Neural cell (in vitro differentiated cells): Measurements from ENCODE around the gene TRPC4AP. TPM values are rescaled to one million over a fixed set of nuclear protein-coding genes. Genes with fewer than 3 reads are reported as not detected.

Experiments used
- H2AFZ ChIP-seq: fragments of 200-600, 300-800 bp; sonication (generic), shearing (Covaris generic); 2 replicates; pipeline ENCODE4 v1.6.0; 2014; ENCODE audit warnings: low read depth, mild to moderate bottlenecking, antibody characterized with exemption, low read length, moderate library complexity
- H3F3A ChIP-seq: fragments of 200-600 bp; shearing (Covaris generic); 2 replicates; pipeline ENCODE4 v1.6.1; 2016; ENCODE audit warnings: mild to moderate bottlenecking, moderate library complexity, mixed read lengths, antibody characterized with exemption, low read length; ENCODE audit not compliant: insufficient read depth, poor library complexity, severe bottlenecking
- H3K27ac ChIP-seq: fragments of 200-600, 300-800 bp; sonication (generic), shearing (Covaris generic); 2 replicates; pipeline ENCODE4 v1.5.1; 2014; ENCODE audit warnings: mild to moderate bottlenecking, low read length, moderate library complexity
- H3K27me3 ChIP-seq: fragments of 300-800, 200-600 bp; sonication (generic), shearing (Covaris generic); 2 replicates; pipeline ENCODE4 v1.6.0; 2014; ENCODE audit warnings: mild to moderate bottlenecking, low read depth, low read length, moderate library complexity; ENCODE audit not compliant: insufficient read depth
- H3K36me3 ChIP-seq: fragments of 300-800, 200-600 bp; sonication (generic), shearing (Covaris generic); 2 replicates; pipeline ENCODE4 v1.5.1; 2014; ENCODE audit warnings: mild to moderate bottlenecking, antibody characterized with exemption, low read length, moderate library complexity; ENCODE audit not compliant: insufficient read depth
- H3K4me2 ChIP-seq: fragments of 300-800, 200-600 bp; sonication (generic), shearing (Covaris generic); 2 replicates; pipeline ENCODE4 v1.6.0; 2014; ENCODE audit warnings: mild to moderate bottlenecking, low read length
- H3K4me3 ChIP-seq: fragments of 300-800, 200-600 bp; sonication (generic), shearing (Covaris generic); 2 replicates; pipeline ENCODE4 v1.5.1; 2014; ENCODE audit warnings: mild to moderate bottlenecking, low read length, moderate library complexity
- H3K79me2 ChIP-seq: fragments of 200-600 bp; shearing (Covaris generic); replicated peaks from 2 replicates; pipeline ENCODE4 v1.6.0; 2014; ENCODE audit warnings: mild to moderate bottlenecking, low read length, moderate library complexity; ENCODE audit not compliant: insufficient read depth
- H3K9ac ChIP-seq: fragments of 300-800, 200-600 bp; sonication (generic), shearing (Covaris generic); 2 replicates; pipeline ENCODE4 v1.6.1; 2016; ENCODE audit warnings: mild to moderate bottlenecking, low read length, mixed read lengths
- H3K9me2 ChIP-seq: fragments of 200-600 bp; shearing (Covaris generic); 2 replicates; pipeline ENCODE4 v1.6.1; 2016; ENCODE audit warnings: mild to moderate bottlenecking, low read length, mixed read lengths; ENCODE audit not compliant: insufficient read depth
- H3K9me3 ChIP-seq: fragments of 200-600, 300-800 bp; sonication (generic), shearing (Covaris generic); 2 replicates; pipeline ENCODE4 v1.6.1; 2016; ENCODE audit warnings: mild to moderate bottlenecking, mixed run types, low read length, moderate library complexity, mixed read lengths
- H4K20me1 ChIP-seq: fragments of 200-600 bp; shearing (Covaris generic); 2 replicates; pipeline ENCODE4 v1.6.1; 2016; ENCODE audit warnings: mild to moderate bottlenecking, mixed run types; ENCODE audit not compliant: insufficient read depth
- CTCF ChIP-seq: fragments of 450-650 bp; IDR thresholded peaks from 2 replicates; pipeline ENCODE4 v1.5.1; 2014; ENCODE audit warnings: antibody characterized with exemption, mild to moderate bottlenecking, moderate library complexity; ENCODE audit not compliant: poor library complexity, severe bottlenecking
- EP300 ChIP-seq: fragments of 450-650 bp; conservative IDR thresholded peaks from 2 replicates; pipeline ENCODE4 v1.6.1; 2014; ENCODE audit warnings: antibody characterized with exemption, mild to moderate bottlenecking, moderate library complexity; ENCODE audit not compliant: poor library complexity, severe bottlenecking
- EZH2 ChIP-seq: fragments of 200-600, 300-800 bp; shearing (Covaris generic), sonication (generic); IDR thresholded peaks from 2 replicates; pipeline ENCODE4 v1.6.1; 2014; ENCODE audit warnings: antibody characterized with exemption, low read length, borderline replicate concordance, mild to moderate bottlenecking; ENCODE audit not compliant: insufficient read depth, poor library complexity, severe bottlenecking
- MXI1 ChIP-seq: fragments of 450-650 bp; conservative IDR thresholded peaks from 2 replicates; pipeline ENCODE4 v1.6.1; 2014; ENCODE audit warnings: antibody characterized with exemption, mild to moderate bottlenecking; ENCODE audit not compliant: poor library complexity, severe bottlenecking
- POLR2AphosphoS5 ChIP-seq: IDR thresholded peaks from 2 replicates; pipeline ENCODE4 v1.6.1; 2012
- RAD21 ChIP-seq: fragments of 450-650 bp; conservative IDR thresholded peaks from 2 replicates; pipeline ENCODE4 v1.6.1; 2014; ENCODE audit warnings: antibody characterized with exemption, mild to moderate bottlenecking, moderate library complexity
- REST ChIP-seq: IDR thresholded peaks from 2 replicates; pipeline ENCODE4 v1.6.1; 2012; ENCODE audit warnings: borderline replicate concordance
- SMC3 ChIP-seq: fragments of 450-650 bp; conservative IDR thresholded peaks from 2 replicates; pipeline ENCODE4 v1.6.1; 2014; ENCODE audit warnings: antibody characterized with exemption, mild to moderate bottlenecking, moderate library complexity; ENCODE audit not compliant: poor library complexity
- TAF1 ChIP-seq: IDR thresholded peaks from 2 replicates; pipeline ENCODE4 v1.6.1; 2012; ENCODE audit warnings: low read depth
- polyA plus RNA-seq: library from polyadenylated mRNA; depleted of rRNA; stranded (reverse); fragments of >200 nt; gene quantifications from 2 replicates; pipeline ENCODE4 v1.2.3, GENCODE V29; 2014

The TRPC4AP gene
- polyA plus RNA-seq, 1 donor from 2014 or later = 85.9 TPM

- no peak for TF ChIP-seq CTCF
- no peak for TF ChIP-seq EZH2
- TF ChIP-seq RAD21 = no peak
- TF ChIP-seq MXI1 = no peak
- no peak for TF ChIP-seq TAF1
- TF ChIP-seq EP300 = no peak
- no peak for TF ChIP-seq SMC3
- no peak for TF ChIP-seq POLR2AphosphoS5
- no peak for TF ChIP-seq REST
- Histone ChIP-seq H3K9me3 (no peaks in the 10 kb centered on the region), H3K9ac (no peak overlapping the region)
Observed at GRCh38 chr20:34977365-34978091, 115.1 kb downstream of the TRPC4AP start.

GRCh38 chr20:34976286-34976685 lies 116.3 kb downstream of the TRPC4AP start:
- H3F3A ChIP-seq = no peaks in the 10 kb centered on the region
- no peak overlapping the region for H3K4me3 ChIP-seq
- no peaks in the 10 kb centered on the region for H3K9me3 ChIP-seq
- H3K27ac ChIP-seq = no peak overlapping the region
- no peaks in the 10 kb centered on the region for H3K79me2 ChIP-seq
- H3K36me3 ChIP-seq = no peaks in the 10 kb centered on the region
- no peak overlapping the region for H3K4me2 ChIP-seq
- no peaks in the 10 kb centered on the region for H4K20me1 ChIP-seq
- no peak overlapping the region for H3K9ac ChIP-seq
- no peaks in the 10 kb centered on the region for H3K9me2 ChIP-seq
- H3K27me3 ChIP-seq = no peaks in the 10 kb centered on the region
- TF ChIP-seq RAD21 (no peak), REST (no peak), EZH2 (no peak), POLR2AphosphoS5 (no peak), SMC3 (no peak), MXI1 (no peak)
- H2AFZ ChIP-seq = no peak overlapping the region

More at GRCh38 chr20:34977365-34978091, 115.1 kb downstream of the TRPC4AP start:
- Histone ChIP-seq H4K20me1 (no peaks in the 10 kb centered on the region), H3K36me3 (no peaks in the 10 kb centered on the region), H3K4me3 (no peak overlapping the region), H3K4me2 (no peak overlapping the region), H3K27me3 (no peaks in the 10 kb centered on the region), H3K27ac (no peak overlapping the region), H3K79me2 (no peaks in the 10 kb centered on the region), H3F3A (no peaks in the 10 kb centered on the region), H3K9me2 (no peaks in the 10 kb centered on the region), H2AFZ (no peak overlapping the region)
